GM21825 (cell line): ENCODE data around the gene NRG3.
"Not testable (repeated sequence)": the region's sequence is repeated elsewhere in the genome, so short reads cannot be mapped to it uniquely, and the experiment has no call there.

Source experiments
- ATAC-seq: cut with Tn5 transposase; IDR thresholded peaks from one replicate; pipeline ENCODE4 v1.9.1; 2021; ENCODE audit warnings: mild to moderate bottlenecking, moderate library complexity; ENCODE audit not compliant: unreplicated experiment

The NRG3 gene

DNA sequence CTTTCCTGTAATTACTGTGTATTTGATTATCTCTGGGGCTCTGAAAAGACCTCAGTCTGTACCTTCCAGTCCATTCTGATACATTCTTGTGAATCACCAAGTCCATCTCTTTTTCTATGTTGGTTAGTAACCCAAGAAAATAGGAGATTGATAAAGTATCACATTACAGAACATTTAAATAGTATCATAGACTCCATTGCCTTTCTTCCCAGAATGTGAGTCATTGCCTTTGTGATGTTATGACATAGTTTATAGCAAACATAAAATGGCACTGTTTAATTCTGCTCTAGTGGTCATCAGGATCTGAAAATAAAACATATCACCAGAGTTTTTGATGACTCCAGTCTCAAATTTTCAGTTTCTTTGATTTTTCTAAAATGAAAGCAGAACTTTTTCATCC, 78.4 kb downstream of the NRG3 start:
- no peak for ATAC-seq

DNA sequence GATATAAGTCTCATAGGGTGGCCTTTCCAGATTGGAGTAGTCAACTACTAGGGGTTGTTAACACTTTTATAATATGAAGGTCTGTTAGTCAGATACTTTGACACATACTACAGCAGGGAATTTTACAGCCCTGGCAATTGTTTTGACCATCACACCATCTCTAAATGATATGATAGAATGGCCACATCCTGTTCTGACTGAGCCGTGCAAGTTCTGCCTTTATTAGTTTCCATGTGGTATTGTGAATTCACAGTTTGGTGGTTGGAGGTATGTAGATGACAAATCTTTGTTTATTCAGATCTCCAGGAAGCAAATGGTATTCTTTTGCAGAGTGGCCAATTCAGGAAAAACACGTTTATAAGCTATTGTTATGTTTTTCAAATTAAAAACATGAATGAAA, 83.0 kb downstream of the NRG3 start:
- ATAC-seq = no peak

DNA sequence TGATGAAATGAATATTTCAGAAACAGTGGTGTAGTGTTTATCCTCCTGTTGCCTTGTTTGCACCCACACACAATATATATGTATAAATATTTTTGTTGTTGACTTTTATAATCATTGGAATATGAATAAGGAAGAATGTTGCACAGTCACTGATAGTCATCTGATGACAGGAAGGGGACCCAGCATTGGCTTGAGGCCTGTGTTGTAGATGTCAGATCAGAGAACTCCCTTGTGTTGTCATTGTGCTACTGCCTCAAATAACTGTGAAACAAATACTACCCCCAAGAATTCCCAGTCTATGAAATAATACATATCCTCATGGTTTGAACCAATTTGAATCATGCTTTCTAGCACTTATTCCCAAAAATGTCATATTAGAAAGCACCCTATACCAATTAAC, 84.0 kb downstream of the NRG3 start:
- ATAC-seq = no peak

DNA sequence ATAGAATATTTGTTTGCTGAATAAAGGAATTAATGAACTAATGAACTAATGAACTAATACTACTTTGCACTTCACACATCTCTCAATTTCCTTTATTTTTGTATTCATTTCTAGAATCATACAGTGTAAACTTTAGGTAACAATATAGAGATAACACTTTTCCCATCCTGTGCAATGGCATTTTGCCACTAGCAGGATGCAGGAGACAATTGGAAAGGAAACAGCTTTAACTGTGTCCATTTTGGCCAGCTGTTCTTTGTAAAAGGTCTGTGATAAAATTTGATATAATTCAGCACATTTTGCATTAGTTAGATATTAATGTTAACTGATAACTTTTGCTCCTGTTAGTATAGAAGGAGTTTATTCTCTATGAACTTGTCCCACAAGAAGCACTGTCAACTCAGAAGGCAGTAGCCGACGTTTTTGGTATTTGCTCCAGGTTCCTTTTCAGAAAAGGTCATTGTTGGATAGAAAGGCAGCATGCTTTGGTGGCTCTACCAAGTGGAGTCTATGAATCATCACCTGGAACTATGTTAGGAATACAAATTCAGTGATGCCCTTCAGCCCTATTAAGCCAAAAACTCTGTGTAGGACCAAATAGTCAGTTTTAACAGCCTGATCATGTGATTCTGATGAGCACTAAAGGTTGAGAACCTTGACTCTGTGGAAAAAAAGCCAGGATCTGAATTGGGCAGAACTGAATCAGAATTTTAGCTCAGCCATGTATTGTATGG, 86.6 kb downstream of the NRG3 start:
- ATAC-seq = no peak

DNA sequence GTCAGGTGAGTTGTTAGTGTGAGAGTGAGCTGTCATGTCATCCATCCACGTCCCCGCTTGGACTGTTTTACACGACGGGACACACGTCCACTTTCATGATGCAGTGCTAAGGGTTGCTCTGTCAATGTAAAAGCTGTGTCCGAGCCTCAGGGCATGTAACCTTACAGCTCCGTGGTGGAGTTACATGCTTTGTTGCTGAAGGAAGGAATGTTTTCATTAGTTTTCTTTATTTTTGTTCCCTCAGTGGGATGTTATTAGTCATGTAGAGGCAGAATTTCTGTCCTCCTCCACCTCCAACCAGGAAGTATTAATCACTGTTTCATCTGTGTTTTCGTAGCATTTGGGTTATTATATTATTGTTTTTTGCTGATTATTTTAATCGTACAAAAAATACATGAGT, 88.6 kb downstream of the NRG3 start:
- ATAC-seq = no peak

DNA sequence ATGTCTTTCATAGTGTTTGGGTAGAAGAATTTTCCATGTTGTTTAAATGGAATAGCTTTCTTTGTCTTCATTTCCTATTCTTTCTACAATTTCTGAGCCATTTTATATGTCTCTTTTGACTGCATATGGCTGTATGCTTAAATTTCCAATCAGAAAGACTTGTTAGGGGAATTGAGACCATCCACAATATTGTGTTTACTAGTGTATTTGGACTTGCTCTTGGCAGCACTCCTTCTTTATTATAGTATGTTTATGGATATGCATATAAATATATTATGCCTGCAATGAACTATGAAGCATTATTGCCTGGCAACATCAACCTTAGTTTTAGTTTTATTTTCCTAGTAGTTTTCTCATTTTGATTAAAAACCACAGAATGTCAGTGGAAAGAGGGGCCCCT, 92.7 kb downstream of the NRG3 start:
- ATAC-seq = no peak

DNA sequence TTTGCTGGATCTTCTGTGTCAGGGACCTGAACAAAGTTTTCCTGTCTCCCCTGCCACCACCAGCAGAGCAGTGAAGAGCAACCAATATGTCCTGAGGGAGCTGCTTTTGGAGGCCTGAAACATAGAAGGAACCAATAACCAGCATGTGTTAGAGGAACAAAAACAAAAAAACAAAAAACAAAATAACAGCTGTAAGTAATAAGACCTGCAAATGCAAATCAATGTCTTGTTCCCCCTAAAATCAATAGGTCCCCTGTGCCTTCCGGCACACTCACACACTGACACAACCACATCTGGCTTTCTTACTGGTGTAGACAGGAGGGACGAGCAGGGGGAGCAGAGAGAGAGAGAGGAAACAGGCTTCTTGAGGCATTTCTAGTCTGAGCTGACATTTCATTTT, 94.1 kb downstream of the NRG3 start:
- ATAC-seq = no peak

DNA sequence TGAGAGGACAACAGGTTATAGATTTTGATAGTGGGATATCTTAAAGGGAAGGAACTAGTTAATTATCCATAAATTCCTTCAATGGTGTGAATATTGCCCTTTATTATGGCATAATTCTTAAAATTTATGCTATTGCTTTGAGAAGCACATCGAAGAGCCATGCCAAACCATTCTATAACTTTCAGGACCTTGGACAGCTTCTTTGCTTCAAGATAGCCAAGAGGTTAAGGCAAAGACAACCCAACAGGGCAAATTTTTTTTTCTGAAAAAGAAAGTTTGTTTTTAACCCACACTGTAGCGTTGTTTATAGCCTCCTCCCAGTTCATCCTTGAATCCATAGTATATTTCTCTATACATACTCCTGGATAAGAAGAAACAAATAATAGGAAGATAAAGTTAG, 103.2 kb downstream of the NRG3 start:
- no peak for ATAC-seq

DNA sequence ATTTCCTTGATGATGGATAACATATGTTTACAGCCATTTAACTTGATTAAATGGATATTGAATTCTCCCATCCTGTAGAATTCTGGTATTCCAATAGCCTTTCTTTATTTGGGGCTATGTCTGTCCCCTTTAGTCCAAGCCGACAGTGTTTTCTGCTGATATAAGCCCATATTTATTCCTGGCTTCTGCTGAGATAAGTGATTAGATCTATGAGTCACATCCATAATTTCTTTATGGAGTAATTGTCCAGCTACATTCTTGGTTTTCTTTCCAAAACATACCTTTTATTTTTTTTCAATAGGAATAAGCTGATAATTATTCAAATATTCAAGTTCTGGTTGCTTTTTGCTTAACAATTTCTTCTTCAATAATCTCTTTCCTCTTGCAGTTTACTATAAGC, 106.7 kb downstream of the NRG3 start:
- ATAC-seq = no peak

DNA sequence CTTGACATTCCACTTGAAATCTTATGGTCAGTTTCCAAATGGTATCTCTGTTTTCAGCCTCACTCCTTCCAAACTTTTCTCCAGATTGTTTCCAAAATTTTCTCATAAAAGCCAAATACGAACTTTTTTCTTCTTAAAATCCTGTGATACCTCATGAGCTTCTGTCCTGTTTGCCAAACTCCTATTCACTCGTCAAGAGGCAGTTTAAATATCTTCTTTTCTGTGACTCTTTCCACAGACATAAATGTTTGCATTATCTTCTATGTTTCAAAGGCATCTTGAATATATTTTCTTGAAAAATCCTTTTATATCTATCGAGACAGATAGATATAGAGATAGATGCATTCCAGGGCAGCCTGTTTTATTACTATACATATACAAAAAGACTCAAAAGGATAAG, 109.4 kb downstream of the NRG3 start:
- ATAC-seq = no peak

DNA sequence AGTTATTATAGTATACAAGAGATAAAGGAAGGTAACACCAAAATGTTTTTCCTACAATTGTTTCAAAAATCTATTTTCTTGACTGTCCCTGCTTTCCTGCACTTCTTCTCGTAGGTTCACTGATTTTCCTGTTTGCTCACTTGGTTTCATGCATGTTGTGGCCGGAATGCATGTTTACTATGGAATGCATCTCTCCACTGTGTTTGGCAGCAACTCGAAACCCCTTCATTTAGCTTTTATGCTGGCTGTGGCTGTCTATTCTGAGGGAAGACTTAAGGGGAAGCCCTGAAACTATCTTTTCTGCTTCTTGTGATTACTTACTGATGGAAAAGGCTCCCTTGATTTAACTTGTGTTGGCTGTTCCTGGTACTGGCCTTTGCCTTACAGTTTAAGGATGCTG, 120.3 kb downstream of the NRG3 start:
- ATAC-seq = no peak

DNA sequence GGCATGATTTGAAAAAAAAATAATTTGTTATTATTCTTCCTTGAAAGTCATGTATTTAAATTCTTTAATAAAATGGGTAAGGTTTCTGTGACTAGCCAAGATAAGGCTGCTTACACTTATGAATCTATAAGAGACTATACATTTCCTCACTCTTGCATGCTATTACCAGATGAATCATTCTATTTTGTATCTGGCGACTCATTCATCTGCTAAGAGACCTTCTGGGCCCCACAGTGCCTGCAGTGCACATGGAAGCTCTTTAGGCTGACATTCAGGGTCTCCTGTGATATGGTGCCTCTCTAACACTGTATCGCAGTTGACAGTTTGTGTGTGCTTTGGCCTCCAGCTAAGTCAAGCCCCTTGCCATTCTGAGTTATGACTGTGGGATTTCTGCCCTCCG, 121.9 kb downstream of the NRG3 start:
- no peak for ATAC-seq

DNA sequence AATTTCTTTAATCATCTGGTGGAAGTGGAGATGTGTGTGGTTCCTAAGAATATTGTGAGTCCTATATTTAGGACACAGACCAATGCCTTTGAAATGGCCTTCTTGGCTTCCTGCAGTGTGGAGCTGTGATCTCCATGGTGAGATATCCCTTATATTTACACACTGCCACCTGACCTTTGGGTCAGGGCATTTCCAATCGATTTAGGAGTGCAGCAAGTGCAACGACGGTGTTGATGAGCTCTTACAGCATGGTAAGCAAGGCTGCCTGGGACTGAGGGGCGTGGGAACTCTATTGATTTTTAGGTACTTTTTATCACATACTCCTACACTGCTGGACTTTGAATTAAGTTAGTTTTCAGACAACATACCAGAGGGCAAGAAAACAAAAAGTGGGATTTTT, 146.0 kb downstream of the NRG3 start:
- ATAC-seq = no peak

DNA sequence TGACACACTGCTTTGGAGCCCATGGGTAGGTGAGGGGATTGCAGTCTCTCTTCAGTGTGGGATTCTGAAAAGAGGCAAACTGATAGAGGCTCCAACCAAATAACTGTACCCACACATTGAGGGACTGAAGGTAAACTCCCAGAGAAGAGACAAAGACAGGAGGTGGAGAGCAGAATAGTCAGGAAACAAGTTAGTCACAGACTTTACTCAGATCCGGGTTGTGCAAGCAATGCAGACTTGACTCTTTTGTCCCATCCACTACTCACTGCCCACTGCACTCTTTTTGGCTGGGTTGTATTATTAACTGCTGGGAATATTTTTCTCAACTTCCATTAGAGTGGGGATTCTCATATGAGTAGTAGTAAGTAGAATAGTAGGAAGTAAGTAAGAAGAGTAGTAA, 152.7 kb downstream of the NRG3 start:
- ATAC-seq = no peak

DNA sequence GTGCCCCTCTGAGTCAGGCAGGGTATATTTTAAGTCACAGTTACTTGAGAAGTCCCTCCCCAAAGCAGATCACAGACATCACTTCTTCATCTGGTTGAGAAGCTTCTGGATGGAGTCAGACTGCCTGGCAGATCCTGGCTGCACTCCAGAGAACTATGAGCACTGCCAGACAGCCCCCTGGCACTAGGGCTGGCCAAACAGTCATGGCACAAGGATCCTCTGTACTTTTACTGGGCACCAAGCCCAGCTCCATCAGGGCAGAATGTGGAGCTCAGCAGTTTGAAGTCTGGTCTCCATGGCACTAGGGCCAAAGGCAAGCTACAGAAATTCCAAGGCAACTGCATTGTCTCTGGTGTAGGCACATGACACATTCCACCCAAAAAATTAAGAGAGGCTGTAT, 162.1 kb downstream of the NRG3 start:
- no peak for ATAC-seq

DNA sequence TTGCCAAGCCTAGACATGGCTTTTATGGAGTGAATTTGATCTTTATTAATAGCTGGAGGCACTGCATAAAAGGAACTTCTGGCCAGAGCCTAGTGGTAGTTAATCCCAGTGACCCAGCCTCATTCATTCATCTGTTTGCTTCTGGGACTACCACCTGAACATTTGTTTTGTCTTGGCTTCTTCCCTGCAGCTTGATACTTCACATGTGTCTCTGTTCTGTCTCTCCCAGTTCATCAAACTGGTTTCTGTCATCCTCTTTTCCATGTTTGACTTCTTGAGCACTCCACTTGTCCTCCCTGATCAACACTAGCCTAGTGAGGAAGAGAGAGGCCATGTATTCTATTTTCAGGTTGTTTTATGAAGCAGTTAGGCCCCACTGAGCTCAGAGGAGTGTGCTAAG, 163.6 kb downstream of the NRG3 start:
- no peak for ATAC-seq

DNA sequence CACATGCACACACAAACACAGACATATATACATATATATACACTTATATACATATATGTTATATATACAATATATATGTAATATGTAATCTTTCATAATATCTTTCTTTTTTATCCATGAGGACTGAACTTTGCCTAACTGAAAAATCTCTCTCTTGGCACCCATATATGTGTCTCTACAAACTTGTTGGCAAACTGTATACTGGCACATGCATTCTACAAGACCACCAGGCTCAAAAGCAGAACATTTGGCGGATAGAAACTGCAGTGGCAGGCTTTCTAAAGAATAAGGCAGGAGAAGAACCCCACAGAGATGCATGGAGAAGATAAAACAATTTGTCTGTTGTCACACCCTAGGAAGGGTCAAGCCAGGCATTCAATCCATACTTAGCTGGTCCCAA, 165.3 kb downstream of the NRG3 start:
- no peak for ATAC-seq

DNA sequence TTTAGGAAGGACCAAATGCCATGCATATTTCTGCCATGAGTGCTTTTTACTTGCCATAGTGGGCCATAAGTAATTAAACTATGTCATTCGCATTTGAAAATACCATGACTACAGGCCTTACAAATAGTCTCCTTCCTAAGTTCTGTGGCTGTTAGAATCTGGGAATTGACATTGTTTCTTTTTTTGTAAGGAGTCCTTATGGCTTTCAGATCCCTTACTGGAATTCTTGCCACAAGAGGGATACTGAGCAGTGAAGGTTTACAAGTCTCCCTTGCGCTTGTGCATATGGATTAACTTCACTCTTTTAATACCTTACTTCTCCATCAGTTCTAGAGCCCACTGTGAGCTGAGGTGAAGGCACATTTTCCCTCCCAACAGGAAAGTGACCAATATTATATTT, 166.0 kb downstream of the NRG3 start:
- no peak for ATAC-seq

DNA sequence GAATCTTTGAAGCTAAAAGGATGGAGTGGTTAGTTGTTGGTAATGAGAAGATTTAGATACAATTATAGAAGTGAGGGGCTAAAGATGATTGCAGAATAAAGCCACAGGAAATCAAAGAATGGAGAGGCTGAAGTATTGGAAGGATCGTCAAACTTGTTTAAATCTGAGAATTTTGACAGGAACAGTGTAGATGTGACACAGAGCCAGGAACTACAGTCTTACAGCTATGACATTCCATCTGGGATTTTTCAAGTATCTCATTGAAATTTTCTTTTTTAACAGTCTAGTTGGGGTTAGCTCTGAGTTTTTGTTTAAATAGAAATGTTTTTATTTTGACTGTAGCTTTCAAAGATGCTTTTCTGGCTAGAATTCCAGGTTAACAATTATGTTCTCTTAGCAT, 181.4 kb downstream of the NRG3 start:
- no peak for ATAC-seq

DNA sequence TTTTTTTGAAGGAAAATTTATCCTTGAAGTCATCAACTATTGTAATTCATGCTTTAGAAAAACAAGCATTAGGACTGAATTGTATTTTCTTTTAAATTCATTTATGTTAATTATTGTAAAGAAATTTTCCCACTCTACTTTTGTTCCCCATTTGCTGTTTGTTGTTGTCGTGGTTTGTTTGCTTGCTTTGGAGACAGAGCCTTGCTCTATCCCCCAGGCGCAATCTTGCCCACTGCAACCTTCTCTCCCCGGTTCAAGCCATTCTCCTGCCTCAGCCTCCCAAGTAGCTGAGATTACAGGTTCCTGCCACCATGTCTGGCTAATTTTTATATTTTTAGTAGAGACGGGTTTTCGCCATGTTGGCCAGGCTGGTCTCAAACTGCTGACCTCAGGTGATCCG, 192.2 kb downstream of the NRG3 start:
- ATAC-seq = not testable (repeated sequence)

DNA sequence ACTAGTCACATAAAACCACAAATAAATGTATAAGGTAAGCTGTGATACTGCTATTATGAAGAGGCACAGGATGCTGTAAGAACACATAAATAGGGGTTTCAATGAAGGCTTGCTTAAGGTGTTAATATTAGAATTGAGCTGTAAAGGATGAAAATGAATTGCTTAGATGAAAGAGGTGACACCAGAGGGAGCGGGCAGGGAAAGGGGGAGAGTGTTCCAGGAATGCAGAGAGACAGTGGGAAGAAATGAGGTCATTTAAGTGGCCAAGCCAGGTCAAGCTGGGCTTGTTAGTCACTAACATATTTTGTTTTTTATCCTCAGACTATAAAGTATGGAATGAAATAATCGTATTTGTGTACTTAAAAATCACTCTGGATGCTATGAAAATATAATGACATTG, 193.5 kb downstream of the NRG3 start:
- ATAC-seq = no peak

DNA sequence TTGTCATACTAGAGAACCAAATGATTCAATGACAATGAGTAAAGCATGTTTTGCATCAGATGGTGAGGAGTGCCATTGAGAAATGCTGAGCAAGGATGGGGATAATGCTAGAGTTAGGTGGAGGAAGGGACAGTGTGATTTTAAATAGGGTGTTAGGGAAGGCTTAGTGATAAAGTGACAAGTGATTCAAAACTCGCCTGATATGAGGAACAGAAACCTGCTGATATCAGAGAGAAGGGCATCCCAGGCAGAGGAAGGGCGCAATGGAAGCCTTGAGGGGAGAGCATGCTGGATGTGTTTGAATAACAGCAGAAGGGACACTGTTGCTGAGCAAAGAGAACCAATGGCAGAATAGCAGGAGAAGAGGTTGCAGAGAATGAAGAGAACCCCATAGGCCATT, 196.2 kb downstream of the NRG3 start:
- ATAC-seq = no peak

DNA sequence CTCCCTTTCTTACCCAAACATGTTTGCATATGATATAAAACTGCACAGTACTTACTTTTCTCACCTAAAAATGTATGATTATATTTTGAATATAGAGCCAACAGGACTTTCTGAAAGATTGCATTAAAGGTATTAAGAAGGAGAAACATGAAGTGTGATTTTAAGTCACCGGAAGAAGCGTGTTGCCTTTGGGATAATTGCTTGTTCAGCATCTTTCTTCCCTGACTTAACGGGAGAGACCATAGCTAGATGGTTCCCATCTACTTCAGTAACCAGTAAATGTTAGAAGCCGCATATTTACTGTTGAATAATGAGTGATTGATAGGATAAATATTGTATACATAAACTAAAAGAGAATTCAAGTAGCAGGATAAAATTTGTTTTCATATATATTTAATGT, 197.1 kb downstream of the NRG3 start:
- ATAC-seq = no peak

DNA sequence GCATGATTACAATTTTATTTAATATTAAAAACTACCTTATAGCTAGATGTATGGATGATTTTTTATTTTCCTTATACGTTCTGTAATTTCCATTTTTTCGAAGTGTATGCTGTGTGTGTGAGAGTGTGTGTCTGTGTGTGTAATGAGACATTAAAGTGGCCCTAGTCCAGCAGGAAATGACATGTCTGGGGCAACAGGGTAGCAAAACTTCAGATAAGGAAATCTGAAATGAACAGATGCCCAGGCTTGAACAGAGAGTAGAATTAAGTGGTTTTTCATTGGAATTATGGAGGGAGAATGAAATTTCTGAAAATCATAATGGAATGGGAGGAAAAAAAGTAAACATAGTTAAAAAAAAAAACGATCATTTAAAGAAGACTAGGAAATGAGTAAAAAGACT, 200.6 kb downstream of the NRG3 start:
- ATAC-seq = no peak
